RPMI8226 (cell line): ENCODE measurements around the gene BTRC.
"Not testable (repeated sequence)": the region's sequence is repeated elsewhere in the genome, so short reads cannot be mapped to it uniquely, and the experiment has no call there.

ENCODE experiments used
- DNase-seq: peaks from one replicate; pipeline ENCODE4 v3.0.0-alpha.2; 2015

BTRC gene

GRCh38 chr10:101351017-101351416 is 2.9 kb upstream of the BTRC start:
- DNase-seq: no peak

- no peak for DNase-seq
Measured at GRCh38 chr10:101351477-101351876, 2.5 kb upstream of the BTRC start.

- DNase-seq: not testable (repeated sequence)
Measured at GRCh38 chr10:101352857-101353256, 1.1 kb upstream of the BTRC start.

- DNase-seq: peak; percentile 37
Measured at GRCh38 chr10:101354328-101355071, 535 bp downstream of the BTRC start.

DNA sequence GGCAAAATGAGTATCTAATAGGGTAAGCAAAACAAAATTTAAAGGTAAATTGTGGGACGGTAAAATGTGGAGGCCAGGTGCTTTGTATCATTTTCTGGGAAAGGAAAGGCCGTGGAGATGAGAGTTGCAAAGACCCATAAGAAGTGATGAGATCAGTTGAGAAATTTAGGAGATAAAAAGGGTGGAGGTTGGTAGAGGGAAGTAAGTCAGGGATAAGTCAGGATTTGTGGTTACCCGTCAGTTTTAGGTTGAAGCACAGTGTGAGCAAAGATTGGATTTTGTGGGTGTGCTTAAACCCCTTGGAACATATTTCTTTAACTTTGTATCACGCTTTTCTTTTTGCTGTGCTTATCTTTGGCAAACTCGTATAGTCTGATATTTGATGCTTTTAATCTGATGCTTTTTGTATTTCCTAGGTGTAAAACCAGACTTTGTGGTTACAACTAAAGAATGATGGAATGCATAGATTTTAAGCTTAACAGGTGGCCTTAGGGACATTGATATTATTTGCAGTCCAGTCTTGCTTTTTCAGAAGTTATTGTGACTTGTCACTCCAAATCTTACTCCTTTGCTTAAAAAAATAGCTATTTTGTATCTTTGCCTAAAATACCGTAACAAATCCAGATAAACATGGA is 1.2 kb downstream of the BTRC start:
- no peak for DNase-seq

DNA sequence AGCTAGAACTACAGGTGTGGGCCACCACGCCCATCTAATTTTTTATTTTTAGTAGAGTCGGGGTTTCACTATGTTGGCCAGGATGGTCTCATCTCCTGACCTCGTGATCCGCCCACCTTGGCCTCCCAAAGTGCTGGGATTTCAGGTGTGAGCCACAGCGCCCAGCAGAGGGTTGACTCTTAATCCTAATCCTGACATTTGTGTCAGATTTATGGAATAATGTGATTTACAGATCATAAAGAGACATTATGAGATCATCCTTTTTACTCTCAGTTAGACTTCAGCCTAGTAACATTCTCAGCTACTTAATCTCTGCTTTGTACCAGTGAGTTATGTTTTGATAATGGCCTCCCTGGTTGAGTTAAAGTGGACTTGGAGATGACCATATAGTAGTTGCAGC is 2.2 kb downstream of the BTRC start:
- DNase-seq: no peak

GRCh38 chr10:101357958-101358357 is 4.0 kb downstream of the BTRC start:
- no peak for DNase-seq

DNA sequence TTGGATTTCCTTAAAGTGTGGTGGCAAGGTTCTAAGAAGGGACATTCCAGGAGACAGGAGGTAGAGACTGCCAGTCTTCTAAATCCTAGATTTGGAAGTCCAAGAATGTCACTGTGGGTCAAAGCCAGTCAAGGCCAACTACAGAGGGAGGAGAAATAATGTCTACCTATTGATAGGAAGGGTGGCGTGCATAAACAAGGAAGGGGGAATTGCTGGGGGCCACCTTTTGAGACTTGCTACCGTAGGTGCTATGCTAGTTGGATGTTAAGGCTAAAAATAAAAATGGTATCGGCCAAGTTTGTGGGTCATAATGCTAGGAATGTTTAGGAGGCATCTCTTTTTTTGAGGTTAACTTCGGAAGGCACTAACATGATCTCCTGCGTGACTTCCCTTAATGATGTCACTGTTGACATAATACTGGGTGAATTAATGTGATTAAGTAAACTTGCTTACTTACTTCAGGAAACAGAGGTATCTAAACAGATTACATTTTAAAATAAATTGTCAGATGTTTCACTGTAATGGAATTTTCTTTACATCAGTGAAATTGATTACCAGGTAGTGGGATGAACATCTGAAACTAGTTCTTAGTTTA is 4.8 kb downstream of the BTRC start:
- DNase-seq: no peak

GRCh38 chr10:101360090-101360489 is 6.1 kb downstream of the BTRC start:
- DNase-seq: not testable (repeated sequence)

GRCh38 chr10:101360841-101361240 is 6.9 kb downstream of the BTRC start:
- DNase-seq: not testable (repeated sequence)

DNA sequence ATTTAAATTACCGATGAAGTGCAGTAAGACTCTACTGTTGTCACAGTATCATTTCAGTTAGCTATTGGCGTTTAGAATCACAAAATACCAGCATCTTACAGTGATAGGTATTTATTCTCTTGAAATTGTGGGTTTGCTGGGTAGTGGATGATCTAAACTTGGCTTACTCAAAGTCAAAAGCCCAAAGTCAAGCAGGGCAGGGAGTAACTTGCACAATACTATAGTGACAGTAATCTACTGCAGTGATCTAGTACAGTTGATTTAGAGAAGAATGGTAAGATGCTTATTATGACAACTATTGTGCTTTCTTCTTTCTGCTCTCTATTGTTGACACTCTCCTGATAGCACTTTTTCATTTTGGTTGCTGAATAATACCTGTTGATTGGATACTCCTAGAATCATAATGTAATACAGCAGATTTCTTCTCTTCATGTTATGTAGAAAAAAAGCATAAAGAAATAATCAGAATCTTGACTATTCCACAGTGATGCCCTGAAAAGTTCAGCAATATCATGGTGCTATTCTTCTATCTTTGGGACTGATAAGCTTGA is 10.0 kb downstream of the BTRC start:
- no peak for DNase-seq

DNA sequence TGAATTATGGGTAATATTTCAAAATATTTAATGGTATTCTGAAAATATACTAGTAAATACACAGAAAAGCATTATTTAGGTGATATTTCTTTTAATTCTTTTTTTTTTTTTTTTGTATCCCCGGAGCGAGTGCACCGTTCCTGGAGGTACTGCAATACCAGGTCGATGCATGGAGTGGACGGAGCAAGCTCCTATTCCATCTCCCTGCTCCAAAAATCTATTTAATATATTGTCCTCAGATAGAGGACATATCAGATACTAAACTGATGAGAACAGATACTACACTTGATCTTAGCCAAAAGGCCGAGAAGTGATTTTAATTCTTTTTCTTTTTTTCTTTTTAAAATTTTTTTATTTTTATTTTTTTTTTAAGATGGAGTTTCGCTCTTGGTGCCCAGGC is 10.8 kb downstream of the BTRC start:
- no peak for DNase-seq

DNA sequence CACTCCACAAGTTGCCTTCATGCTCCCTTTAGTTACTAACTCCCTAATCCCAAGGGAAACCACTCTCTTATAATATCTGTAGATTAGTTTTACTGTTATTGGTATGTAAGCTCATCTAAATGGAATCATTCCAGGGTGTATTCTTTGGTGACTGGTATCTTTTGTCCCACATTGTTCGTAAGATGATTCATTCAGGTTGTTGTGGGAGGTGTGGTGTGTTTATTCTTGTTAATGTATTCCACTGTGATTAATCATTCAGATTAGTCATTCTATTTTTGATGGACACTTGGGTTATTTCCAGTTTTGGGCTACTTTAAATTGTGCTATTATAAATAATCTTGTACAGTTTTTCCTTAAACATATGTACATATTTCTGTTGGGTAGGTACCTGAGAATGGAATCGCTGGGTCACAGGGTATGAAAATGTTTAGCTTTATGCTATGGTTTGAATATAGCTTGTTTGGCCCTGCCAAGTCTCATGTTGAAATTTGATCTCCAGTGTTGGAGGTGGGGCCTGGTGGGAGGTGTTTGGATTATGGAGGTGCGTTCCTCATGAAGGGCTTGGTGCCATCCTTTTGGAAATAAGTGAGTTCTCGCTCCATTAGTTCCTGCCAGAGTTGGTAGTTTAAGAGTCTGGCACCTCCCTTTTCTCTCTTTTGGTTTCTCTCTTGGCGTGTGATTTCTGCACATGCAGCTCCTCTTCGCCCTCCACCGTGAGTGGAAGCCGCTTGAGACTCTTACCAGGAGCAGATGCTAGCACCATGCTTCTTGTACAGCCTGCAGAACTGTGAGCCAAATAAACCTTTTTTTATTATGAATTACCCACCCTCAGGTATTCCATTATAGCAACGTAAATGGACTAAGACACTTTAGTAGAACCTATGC is 13.8 kb downstream of the BTRC start:
- no peak for DNase-seq

DNA sequence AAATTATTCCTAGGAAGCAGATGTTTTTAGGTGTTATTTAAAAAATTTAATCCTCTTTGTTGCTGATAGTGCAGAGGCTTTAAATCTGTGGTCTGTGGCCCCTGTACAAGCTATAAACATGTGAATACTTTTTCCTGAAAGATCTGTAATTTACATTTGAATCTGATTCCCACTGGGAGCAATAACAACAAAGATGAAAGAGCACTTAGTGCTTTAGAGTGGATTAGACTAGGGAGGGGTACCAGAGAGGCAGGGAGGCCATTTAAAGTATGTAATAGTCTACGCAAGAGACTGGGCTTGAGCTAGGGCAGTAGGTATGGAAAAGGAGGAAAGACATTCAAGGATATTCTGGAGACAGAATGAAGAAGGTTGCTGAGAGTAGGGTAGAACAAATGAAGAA is 19.1 kb downstream of the BTRC start:
- no peak for DNase-seq

DNA sequence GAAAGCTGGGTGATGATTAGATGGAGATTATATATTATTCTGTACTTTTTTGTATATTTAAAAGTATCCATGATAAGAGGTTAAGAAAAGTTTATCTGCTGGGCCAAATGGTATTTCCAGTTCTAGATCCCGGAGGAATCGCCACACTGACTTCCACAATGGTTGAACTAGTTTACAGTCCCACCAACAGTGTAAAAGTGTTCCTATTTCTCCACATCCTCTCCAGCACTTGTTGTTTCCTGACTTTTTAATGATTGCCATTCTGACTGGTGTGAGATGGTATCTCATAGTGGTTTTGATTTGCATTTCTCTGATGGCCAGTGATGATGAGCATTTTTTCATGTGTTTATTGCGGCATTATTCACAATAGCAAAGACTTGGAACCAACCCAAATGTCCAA is 20.0 kb downstream of the BTRC start:
- DNase-seq: not testable (repeated sequence)

DNA sequence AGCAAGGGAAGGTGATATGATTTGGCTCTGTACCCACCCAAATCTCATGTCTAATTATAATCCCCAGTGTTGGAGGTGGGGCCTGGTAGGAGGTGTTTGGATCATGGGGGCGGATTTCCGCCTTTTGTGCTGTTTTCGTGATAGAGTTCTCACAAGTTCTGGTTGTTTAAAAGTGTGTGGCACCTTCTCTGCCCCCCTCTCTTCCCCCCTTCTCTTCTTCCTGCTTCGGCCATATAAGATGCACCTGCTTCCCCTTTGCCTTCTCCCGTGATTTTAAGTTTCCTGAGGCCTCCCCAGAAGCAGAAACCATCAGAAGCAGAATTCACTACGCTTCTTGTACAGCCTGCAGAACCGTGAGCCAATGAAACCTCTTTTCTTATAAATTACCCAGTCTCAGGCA is 21.1 kb downstream of the BTRC start:
- no peak for DNase-seq

DNA sequence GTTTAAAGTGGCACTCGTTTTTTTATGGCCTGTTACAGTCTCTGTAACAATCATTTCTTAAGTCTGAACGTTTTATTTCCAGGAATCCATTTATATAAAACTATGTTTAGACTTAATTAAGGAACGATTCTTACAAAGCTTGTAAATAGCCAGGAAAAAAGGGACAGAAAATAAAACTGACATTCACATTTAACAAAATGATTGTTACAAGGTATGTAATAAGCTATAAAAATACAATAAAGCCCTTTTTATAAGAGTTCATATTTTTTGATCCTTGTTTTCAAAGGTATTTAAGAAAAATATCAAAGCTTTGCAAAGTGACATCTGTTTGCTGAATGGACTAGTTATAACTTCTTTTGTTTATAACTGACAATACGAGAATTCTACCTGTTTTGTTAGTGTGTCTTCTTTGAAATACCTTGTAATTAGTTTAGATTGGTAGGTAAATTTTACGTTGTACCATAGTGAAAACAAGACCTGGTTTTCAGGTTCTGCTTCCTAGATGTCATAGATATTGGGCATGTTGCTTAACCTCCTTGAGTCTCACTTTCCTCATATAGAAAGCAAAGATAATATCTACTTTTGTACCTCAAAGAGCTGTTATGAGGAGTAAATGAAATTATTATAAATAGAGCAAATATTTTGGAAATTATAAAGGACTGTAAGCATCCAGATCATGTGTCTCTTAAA is 25.8 kb downstream of the BTRC start:
- no peak for DNase-seq

DNA sequence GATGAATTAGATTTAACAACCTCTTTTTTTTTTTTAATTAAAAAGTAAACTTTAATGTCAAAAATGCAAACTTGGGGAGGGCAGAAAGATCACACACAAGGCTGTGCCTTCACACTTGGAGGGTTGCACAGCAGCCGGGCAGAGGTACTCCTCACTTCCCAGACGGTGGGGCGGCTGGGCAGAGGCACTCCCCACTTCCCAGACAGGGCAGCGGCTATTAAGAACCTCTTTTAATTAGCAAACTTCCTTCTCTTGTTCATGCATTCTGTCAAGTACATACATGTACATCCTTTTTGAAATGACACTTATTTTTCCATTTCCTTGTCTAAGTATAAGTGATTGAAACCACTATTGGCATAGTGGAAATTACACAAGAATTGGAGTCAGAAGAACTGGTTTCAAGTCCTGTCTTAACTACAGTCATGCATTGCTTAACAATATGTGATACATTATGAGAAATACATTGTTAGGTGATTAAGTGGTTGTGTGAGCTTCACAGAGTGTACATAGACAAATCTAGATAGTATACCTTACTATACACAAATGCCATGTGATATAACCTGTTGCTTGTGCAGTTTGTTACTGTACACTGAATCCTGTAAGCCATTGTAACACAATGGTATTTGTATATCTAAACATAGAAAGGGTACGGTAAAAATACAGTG is 26.5 kb downstream of the BTRC start:
- no peak for DNase-seq

GRCh38 chr10:101385866-101386658 is 32.1 kb downstream of the BTRC start:
- no peak for DNase-seq

DNA sequence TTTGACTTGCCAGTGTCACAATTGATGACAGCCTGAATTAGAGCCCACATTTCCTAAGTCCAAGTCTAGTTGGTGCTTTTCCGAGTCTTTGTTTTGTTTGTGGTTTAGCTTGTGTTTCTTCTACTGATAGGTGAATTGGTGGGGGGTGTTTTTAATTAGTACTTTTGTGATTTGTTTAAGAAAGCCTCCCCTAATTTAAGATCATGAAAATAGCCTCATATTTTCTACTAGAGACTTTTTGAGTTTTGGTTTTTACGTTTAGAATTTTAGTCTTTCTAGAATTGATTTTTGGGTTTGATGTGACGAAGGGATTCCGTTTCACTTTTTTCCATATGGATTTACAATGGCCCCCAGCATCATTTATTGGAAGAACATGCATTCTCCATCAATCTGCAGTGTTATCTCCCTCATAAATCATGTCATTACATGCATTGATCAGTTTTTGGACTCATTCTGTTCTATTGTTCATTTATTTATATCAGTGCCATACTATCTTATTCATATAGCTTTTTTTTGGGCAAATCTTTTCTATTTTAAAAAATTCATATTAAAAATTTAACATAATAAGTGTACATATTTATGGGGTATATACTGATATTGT is 32.8 kb downstream of the BTRC start:
- DNase-seq: no peak
